ENCODE data around the gene SLC35F3.

DNA sequence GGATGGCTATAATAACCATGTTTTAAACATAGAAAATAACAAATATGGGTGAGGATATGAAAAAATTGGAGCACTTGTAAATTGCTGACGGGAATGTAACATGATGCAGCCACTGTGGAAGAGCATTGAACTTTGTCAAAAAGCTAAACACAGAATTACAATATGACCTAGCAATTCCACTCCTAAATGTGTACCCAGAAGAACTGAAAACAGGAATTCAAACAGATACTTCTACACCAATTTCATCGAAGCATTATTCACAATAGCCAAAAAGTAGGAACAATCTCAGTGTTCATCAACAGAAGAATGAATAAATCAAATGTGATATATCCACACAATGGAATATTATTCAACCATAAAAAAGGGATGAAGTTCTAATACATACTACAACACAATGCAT, 436.1 kb downstream of the SLC35F3 start:
- TF ChIP-seq, protein P1, sequence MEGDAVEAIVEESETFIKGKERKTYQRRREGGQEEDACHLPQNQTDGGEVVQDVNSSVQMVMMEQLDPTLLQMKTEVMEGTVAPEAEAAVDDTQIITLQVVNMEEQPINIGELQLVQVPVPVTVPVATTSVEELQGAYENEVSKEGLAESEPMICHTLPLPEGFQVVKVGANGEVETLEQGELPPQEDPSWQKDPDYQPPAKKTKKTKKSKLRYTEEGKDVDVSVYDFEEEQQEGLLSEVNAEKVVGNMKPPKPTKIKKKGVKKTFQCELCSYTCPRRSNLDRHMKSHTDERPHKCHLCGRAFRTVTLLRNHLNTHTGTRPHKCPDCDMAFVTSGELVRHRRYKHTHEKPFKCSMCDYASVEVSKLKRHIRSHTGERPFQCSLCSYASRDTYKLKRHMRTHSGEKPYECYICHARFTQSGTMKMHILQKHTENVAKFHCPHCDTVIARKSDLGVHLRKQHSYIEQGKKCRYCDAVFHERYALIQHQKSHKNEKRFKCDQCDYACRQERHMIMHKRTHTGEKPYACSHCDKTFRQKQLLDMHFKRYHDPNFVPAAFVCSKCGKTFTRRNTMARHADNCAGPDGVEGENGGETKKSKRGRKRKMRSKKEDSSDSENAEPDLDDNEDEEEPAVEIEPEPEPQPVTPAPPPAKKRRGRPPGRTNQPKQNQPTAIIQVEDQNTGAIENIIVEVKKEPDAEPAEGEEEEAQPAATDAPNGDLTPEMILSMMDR (IDR thresholded peaks at IDR 0.05; ENCODE audit: poor library complexity, severe bottlenecking), result no peak
- TF ChIP-seq TAF1 (IDR thresholded peaks at IDR 0.05; ENCODE audit: low read depth) (no peak), EP300 (conservative IDR thresholded peaks at IDR 0.05; ENCODE audit: poor library complexity, severe bottlenecking) (no peak), MXI1 (conservative IDR thresholded peaks at IDR 0.05; ENCODE audit: poor library complexity, severe bottlenecking) (no peak), RAD21 (conservative IDR thresholded peaks at IDR 0.05) (no peak), EZH2 (IDR thresholded peaks at IDR 0.05; ENCODE audit: borderline replicate concordance, insufficient read depth, low read length, poor library complexity, severe bottlenecking) (no peak), POLR2AphosphoS5 (IDR thresholded peaks at IDR 0.05) (no peak)
- TF ChIP-seq, protein P2, sequence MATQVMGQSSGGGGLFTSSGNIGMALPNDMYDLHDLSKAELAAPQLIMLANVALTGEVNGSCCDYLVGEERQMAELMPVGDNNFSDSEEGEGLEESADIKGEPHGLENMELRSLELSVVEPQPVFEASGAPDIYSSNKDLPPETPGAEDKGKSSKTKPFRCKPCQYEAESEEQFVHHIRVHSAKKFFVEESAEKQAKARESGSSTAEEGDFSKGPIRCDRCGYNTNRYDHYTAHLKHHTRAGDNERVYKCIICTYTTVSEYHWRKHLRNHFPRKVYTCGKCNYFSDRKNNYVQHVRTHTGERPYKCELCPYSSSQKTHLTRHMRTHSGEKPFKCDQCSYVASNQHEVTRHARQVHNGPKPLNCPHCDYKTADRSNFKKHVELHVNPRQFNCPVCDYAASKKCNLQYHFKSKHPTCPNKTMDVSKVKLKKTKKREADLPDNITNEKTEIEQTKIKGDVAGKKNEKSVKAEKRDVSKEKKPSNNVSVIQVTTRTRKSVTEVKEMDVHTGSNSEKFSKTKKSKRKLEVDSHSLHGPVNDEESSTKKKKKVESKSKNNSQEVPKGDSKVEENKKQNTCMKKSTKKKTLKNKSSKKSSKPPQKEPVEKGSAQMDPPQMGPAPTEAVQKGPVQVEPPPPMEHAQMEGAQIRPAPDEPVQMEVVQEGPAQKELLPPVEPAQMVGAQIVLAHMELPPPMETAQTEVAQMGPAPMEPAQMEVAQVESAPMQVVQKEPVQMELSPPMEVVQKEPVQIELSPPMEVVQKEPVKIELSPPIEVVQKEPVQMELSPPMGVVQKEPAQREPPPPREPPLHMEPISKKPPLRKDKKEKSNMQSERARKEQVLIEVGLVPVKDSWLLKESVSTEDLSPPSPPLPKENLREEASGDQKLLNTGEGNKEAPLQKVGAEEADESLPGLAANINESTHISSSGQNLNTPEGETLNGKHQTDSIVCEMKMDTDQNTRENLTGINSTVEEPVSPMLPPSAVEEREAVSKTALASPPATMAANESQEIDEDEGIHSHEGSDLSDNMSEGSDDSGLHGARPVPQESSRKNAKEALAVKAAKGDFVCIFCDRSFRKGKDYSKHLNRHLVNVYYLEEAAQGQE (IDR thresholded peaks at IDR 0.05; ENCODE audit: borderline replicate concordance), result no peak
